Measurements from ENCODE around the gene PAX5.

GRCh38 chr9:37066139-37066725 is 32.2 kb upstream of the PAX5 start:
- TF ChIP-seq CTCF (IDR thresholded peaks at IDR 0.05; ENCODE audit: borderline replicate concordance, extremely low read depth, low read length, poor library complexity, severe bottlenecking) (no peak), EZH2 (IDR thresholded peaks at IDR 0.05; ENCODE audit: borderline replicate concordance, low read depth, low read length, severe bottlenecking) (no peak)
